ENCODE results near the gene PHLDB2.

The PHLDB2 gene

DNA sequence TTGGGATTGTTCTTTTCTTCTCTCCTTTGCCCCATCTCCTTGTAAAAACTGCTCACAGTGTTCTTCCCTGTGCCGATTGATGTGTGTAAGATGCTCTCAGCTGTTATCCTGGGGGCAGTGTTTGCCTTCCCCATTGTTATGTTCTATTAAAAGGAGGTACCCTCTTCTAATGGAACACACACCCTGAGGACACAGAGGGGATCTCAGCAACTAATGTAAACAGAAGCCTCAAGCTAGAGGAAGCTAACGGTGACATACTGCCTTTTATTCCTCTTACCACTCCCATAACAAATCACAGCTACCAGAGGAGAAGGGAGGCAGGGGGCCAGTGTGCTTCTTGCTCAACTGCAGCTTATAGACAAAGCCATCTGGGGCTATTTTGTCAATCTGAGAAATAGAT is 141.9 kb downstream of the PHLDB2 start:
- Histone ChIP-seq H3K4me3 (ENCODE audit: insufficient read depth, low read depth, low read length) (peak overlapping the region; percentile 68), H3K27me3 (ENCODE audit: control insufficient read depth, insufficient read depth, low read length, poor library complexity, severe bottlenecking) (peaks cover 15% of the 10 kb centered on the region), H3K9me3 (ENCODE audit: control insufficient read depth, low read length) (no peaks in the 10 kb centered on the region), H3K27ac (ENCODE audit: insufficient read depth, low read depth, low read length, poor library complexity, severe bottlenecking) (peak overlapping the region; percentile 31), H3K4me1 (ENCODE audit: control insufficient read depth, insufficient read depth, low read length) (peaks cover 58% of the 10 kb centered on the region), H3K36me3 (ENCODE audit: control insufficient read depth, insufficient read depth, low read length) (peaks cover 38% of the 10 kb centered on the region)
- whole genome bisulfite sequencing, 2 experiments = 0 to 2% methylated on average over 2 of the region's 2 CpGs

DNA sequence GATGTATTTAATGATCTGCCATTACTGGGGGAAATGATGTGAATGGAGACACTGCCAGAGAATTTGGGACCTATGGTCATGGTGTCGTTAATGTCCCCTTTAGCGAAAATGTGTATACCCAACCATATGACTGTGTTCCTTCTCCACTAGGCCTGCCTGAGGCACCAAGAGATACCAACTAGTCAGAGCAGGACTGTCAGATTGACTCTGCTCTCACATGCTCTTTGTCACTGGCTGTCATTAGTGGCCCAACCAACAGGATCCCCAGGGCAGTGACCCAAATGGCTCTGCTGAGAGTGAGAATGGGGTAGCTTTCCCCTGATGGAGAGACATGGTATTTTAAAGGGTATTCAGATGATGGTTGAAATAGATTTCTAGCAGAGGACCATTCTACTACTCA is 142.5 kb downstream of the PHLDB2 start:
- WGBS, 2 experiments = 90 to 93% methylated on average over 2 of the region's 2 CpGs
- Histone ChIP-seq H3K36me3 (ENCODE audit: control insufficient read depth, insufficient read depth, low read length) (peaks cover 40% of the 10 kb centered on the region), H3K9me3 (ENCODE audit: control insufficient read depth, low read length) (no peaks in the 10 kb centered on the region), H3K27ac (ENCODE audit: insufficient read depth, low read depth, low read length, poor library complexity, severe bottlenecking) (no peak overlapping the region), H3K27me3 (ENCODE audit: control insufficient read depth, insufficient read depth, low read length, poor library complexity, severe bottlenecking) (peaks cover 15% of the 10 kb centered on the region), H3K4me1 (ENCODE audit: control insufficient read depth, insufficient read depth, low read length) (peaks cover 58% of the 10 kb centered on the region), H3K4me3 (ENCODE audit: insufficient read depth, low read depth, low read length) (peak overlapping the region; percentile 68)

DNA sequence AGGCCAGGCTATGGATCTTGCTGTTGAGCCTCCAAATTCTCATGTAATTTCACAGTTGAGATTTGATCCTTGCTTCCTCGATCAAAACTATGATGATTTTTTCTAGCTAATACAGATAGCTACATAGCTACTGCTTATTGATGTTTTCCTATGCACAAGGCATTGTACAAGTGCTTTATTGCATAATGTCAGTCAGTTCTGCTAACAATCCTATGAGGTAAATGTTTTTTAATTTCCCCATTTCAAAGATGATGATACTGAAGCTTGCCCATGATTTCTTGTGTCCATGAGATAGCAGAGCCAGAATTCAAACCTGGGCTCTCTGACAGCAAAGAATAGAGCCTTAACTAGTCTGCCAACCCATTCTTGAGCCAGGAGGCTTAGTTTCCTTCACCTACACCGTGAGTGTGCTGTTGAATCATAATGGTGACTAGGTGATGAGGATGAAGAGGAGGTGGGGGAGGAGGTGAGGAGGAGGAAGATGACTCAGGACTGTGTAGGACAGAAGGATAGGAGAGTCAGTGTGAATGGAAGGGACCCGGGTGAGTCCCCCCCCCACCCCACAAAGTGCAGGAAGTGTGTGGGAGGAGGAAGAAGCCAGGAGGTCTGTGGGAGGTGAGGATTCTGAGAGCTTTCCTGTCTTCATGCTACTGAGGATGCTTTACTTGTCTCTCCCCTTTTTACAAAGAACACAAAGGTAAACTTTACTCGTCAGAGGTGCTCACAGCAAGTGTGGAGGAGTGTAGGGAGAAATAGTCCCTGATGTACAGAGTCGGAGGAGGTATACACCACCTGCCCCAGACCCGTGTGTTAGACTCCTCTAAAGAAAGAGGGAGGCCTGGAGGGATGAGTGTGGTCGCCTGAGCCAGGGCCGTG is 143.3 kb downstream of the PHLDB2 start:
- Histone ChIP-seq H3K27me3 (ENCODE audit: control insufficient read depth, insufficient read depth, low read length, poor library complexity, severe bottlenecking) (peaks cover 15% of the 10 kb centered on the region), H3K27ac (ENCODE audit: insufficient read depth, low read depth, low read length, poor library complexity, severe bottlenecking) (no peak overlapping the region), H3K9me3 (ENCODE audit: control insufficient read depth, low read length) (no peaks in the 10 kb centered on the region), H3K4me1 (ENCODE audit: control insufficient read depth, insufficient read depth, low read length) (peaks cover 56% of the 10 kb centered on the region), H3K36me3 (ENCODE audit: control insufficient read depth, insufficient read depth, low read length) (peaks cover 45% of the 10 kb centered on the region), H3K4me3 (ENCODE audit: insufficient read depth, low read depth, low read length) (no peak overlapping the region)
- 84 to 87% methylated on average over 7 to 8 of the region's 8 CpGs for WGBS, 2 experiments

DNA sequence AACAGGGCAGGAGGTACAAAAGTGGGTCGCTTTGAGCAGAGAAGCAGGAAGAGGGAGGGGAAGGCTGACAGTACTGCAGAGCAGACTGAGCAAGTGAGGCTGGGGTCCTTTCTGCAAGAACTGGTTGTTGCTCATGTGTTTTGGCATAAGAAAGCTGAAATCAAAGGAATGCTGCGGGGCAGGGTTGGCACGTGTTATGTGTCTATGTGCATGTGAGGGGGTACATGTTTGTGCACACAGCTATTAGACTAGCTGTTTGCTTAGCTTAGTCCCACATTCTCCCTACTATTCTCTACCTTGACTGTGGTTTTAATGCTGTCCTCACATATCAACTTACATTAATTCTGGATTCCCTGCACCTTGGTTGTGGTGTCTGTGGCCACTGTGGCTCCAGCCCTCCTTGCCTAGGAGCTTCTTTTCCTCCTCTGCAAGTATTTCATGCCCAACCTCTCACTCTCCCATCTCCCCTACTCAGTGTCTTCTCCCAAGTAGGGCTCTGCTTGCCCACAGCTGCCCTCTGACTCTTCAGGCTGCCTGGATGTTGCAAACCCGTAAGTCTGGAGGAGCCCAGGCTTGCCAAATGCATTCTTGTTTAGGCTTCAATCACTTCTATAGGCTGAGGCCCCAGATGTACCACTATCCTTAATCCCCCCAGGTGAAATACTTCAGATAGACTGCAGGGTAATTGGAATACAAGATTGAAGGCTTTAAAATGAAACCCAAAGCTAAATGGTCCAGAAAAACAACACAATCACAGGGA is 144.4 kb downstream of the PHLDB2 start:
- peaks cover 52% of the 10 kb centered on the region for H3K4me1 ChIP-seq (ENCODE audit: control insufficient read depth, insufficient read depth, low read length)
- H3K9me3 ChIP-seq (ENCODE audit: control insufficient read depth, low read length) = no peaks in the 10 kb centered on the region
- no peak overlapping the region for H3K4me3 ChIP-seq (ENCODE audit: insufficient read depth, low read depth, low read length)
- H3K36me3 ChIP-seq (ENCODE audit: control insufficient read depth, insufficient read depth, low read length) = peaks cover 53% of the 10 kb centered on the region
- no peak overlapping the region for H3K27ac ChIP-seq (ENCODE audit: insufficient read depth, low read depth, low read length, poor library complexity, severe bottlenecking)
- H3K27me3 ChIP-seq (ENCODE audit: control insufficient read depth, insufficient read depth, low read length, poor library complexity, severe bottlenecking) = peaks cover 15% of the 10 kb centered on the region
- WGBS, 2 experiments = 90 to 92% methylated on average over 4 of the region's 4 CpGs

DNA sequence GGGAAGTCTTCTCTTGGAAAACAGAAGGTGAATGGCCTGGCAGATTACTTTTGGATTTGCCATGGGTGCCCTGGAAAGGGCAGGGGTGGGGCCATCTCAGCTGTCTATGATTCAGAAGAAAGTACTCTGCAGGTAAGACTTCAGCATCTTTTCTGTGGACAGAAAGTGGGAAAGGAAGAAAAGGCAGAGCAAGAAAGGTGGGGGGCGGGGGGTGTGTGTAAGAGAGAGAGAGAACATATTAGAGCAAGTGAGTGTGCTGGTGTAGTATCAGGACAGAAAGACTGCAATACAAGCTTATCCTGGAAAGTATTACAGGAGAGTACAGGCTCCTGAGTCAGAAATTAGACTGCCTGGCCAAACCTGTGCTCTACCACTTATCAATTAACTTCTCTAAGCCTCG is 145.1 kb downstream of the PHLDB2 start:
- Histone ChIP-seq H3K4me1 (ENCODE audit: control insufficient read depth, insufficient read depth, low read length) (peaks cover 52% of the 10 kb centered on the region), H3K27ac (ENCODE audit: insufficient read depth, low read depth, low read length, poor library complexity, severe bottlenecking) (no peak overlapping the region), H3K36me3 (ENCODE audit: control insufficient read depth, insufficient read depth, low read length) (peaks cover 59% of the 10 kb centered on the region), H3K9me3 (ENCODE audit: control insufficient read depth, low read length) (no peaks in the 10 kb centered on the region), H3K4me3 (ENCODE audit: insufficient read depth, low read depth, low read length) (no peak overlapping the region), H3K27me3 (ENCODE audit: control insufficient read depth, insufficient read depth, low read length, poor library complexity, severe bottlenecking) (peaks cover 15% of the 10 kb centered on the region)
- 86 to 99% methylated on average over 2 of the region's 2 CpGs for WGBS, 2 experiments

DNA sequence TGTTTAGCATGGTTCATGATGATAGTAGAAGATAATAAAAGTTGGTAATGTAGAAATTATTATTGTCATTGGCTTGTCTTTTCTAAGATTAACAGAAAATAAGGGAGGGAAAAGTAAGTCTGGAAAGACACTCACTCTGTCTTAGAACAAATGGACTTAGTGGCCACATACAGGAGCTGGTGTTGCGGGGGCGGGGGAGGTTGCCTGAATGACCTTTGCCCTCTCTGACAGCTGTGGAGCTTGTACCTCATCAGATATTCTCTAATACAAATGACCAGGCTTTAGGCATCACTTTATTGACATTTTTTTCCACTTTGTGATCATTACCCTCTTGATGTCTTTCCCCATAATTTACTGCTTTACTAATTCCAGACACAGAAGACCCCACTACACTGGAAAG is 145.6 kb downstream of the PHLDB2 start:
- peaks cover 52% of the 10 kb centered on the region for H3K4me1 ChIP-seq (ENCODE audit: control insufficient read depth, insufficient read depth, low read length)
- H3K9me3 ChIP-seq (ENCODE audit: control insufficient read depth, low read length) = no peaks in the 10 kb centered on the region
- no peak overlapping the region for H3K27ac ChIP-seq (ENCODE audit: insufficient read depth, low read depth, low read length, poor library complexity, severe bottlenecking)
- H3K4me3 ChIP-seq (ENCODE audit: insufficient read depth, low read depth, low read length) = no peak overlapping the region
- H3K36me3 ChIP-seq (ENCODE audit: control insufficient read depth, insufficient read depth, low read length) = peaks cover 60% of the 10 kb centered on the region
- H3K27me3 ChIP-seq (ENCODE audit: control insufficient read depth, insufficient read depth, low read length, poor library complexity, severe bottlenecking) = peaks cover 15% of the 10 kb centered on the region
- WGBS, 2 experiments = 73 to 80% methylated on average over 2 of the region's 2 CpGs

DNA sequence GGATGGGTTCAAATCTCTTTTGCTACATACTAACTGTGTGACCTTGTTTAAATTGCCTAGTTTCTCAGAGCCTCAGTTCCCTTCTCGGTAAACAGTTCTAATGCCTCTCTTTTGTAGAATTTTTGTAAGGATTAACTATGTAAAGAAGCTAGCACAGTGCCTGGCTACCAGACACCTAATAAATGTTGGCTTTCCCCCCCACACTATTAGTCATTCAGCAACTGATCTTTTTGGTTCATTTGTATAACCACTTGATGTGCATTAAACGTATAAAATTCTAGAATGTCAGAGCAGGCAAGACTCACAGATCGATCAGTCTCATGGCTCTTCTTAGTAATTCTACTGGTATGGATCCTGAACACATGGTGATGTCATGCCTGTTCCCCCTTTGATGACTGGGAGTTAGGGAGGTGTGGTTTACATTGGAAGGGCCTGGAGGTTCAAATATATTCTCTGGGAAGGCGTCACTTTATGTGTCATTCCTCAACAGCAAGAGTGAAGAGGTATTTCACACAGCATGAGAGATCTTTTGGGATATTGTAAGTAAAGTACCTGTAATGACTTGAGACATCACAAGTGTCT is 146.1 kb downstream of the PHLDB2 start:
- H3K27me3 ChIP-seq (ENCODE audit: control insufficient read depth, insufficient read depth, low read length, poor library complexity, severe bottlenecking) = peaks cover 15% of the 10 kb centered on the region
- H3K4me3 ChIP-seq (ENCODE audit: insufficient read depth, low read depth, low read length) = no peak overlapping the region
- peaks cover 52% of the 10 kb centered on the region for H3K4me1 ChIP-seq (ENCODE audit: control insufficient read depth, insufficient read depth, low read length)
- 82 to 88% methylated on average over 4 of the region's 4 CpGs for WGBS, 2 experiments
- H3K36me3 ChIP-seq (ENCODE audit: control insufficient read depth, insufficient read depth, low read length) = peaks cover 60% of the 10 kb centered on the region
- H3K9me3 ChIP-seq (ENCODE audit: control insufficient read depth, low read length) = no peaks in the 10 kb centered on the region
- no peak overlapping the region for H3K27ac ChIP-seq (ENCODE audit: insufficient read depth, low read depth, low read length, poor library complexity, severe bottlenecking)

DNA sequence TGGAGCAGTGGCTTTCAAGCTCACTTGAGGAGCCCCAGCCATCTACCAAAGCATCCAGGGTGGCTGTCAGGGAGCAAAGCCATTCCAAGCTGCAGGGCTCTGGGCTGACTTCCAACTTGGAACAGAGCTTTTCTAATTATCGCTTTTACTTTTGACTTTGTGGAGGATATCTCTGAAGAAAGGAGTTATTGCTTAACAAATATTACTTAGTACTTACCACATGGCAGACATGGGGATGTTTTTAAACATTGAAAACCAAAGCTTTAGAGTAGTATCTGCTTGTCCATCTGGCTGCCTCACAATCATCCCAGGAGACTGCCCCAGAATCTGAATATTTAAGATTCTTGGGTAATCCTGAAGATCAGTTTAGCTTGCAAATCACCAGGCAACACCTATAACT is 148.6 kb downstream of the PHLDB2 start:
- peaks cover 32% of the 10 kb centered on the region for H3K4me1 ChIP-seq (ENCODE audit: control insufficient read depth, insufficient read depth, low read length)
- H3K4me3 ChIP-seq (ENCODE audit: insufficient read depth, low read depth, low read length) = no peak overlapping the region
- WGBS, 2 experiments = 100% methylated on average over 1 of the region's 1 CpG; no CpG with 5 or more reads in 1 of the 2 experiments
- H3K27ac ChIP-seq (ENCODE audit: insufficient read depth, low read depth, low read length, poor library complexity, severe bottlenecking) = no peak overlapping the region
- H3K27me3 ChIP-seq (ENCODE audit: control insufficient read depth, insufficient read depth, low read length, poor library complexity, severe bottlenecking) = peaks cover 3% of the 10 kb centered on the region
- peaks cover 62% of the 10 kb centered on the region for H3K36me3 ChIP-seq (ENCODE audit: control insufficient read depth, insufficient read depth, low read length)
- no peaks in the 10 kb centered on the region for H3K9me3 ChIP-seq (ENCODE audit: control insufficient read depth, low read length)

DNA sequence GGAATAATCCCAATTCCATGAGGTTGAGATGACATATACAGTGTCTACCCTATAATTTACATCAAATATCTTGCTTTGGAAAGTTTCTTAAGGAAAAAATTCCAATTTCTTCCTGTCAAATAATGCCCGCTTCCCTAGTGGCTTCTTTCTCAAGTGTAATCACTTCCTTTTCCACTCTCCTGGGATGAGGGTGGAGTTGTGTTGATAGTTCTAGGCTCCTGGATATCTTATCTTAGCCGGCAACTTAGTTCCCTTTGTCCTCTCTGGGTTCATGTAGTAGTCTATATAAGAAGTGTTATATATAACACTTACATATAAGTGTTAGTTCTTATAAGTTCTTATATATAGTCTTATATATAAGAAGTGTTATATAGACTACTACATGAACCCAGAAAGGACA is 150.6 kb downstream of the PHLDB2 start:
- H3K27ac ChIP-seq (ENCODE audit: insufficient read depth, low read depth, low read length, poor library complexity, severe bottlenecking) = no peak overlapping the region
- peaks cover 46% of the 10 kb centered on the region for H3K36me3 ChIP-seq (ENCODE audit: control insufficient read depth, insufficient read depth, low read length)
- peaks cover 11% of the 10 kb centered on the region for H3K4me1 ChIP-seq (ENCODE audit: control insufficient read depth, insufficient read depth, low read length)
- H3K9me3 ChIP-seq (ENCODE audit: control insufficient read depth, low read length) = no peaks in the 10 kb centered on the region
- H3K4me3 ChIP-seq (ENCODE audit: insufficient read depth, low read depth, low read length) = no peak overlapping the region
- WGBS, 2 experiments = 100% methylated on average over 1 of the region's 2 CpGs; no CpG with 5 or more reads in 1 of the 2 experiments
- no peaks in the 10 kb centered on the region for H3K27me3 ChIP-seq (ENCODE audit: control insufficient read depth, insufficient read depth, low read length, poor library complexity, severe bottlenecking)

DNA sequence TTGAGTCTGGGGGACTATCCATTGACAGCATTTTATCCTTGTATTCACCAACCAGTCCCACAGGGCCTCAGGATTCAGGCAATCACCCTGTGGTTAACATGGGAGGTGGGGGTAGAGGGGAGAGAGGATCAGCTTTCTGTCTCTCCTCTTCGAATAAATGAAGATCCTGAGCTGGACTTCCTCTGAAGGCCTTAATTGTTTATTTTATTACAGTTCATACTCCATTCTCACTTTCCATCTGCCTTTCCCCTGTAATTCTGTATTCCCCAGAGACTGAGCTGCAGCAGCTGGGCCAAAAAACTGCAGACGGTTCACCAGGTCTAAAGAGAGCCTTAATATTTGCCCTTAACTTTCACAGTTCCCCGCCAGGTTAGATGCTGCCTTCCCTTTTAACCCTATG is 151.6 kb downstream of the PHLDB2 start:
- Histone ChIP-seq H3K36me3 (ENCODE audit: control insufficient read depth, insufficient read depth, low read length) (peaks cover 39% of the 10 kb centered on the region), H3K9me3 (ENCODE audit: control insufficient read depth, low read length) (no peaks in the 10 kb centered on the region), H3K27ac (ENCODE audit: insufficient read depth, low read depth, low read length, poor library complexity, severe bottlenecking) (no peak overlapping the region), H3K27me3 (ENCODE audit: control insufficient read depth, insufficient read depth, low read length, poor library complexity, severe bottlenecking) (no peaks in the 10 kb centered on the region), H3K4me1 (ENCODE audit: control insufficient read depth, insufficient read depth, low read length) (peaks cover 7% of the 10 kb centered on the region), H3K4me3 (ENCODE audit: insufficient read depth, low read depth, low read length) (no peak overlapping the region)
- WGBS, 2 experiments = 75 to 87% methylated on average over 3 of the region's 3 CpGs
